Gastroesophageal sphincter (tissue), 3 donors: Measurements from ENCODE around the gene HEXB.

ENCODE experiments used
- EP300 ChIP-seq: sonication (generic); formaldehyde crosslinking; IDR thresholded peaks from one replicate; pipeline ENCODE4 v1.6.1; 2017; ENCODE audit warnings: antibody characterized with exemption, mild to moderate bottlenecking
- POLR2A ChIP-seq, 2 donors: fragments of 450-650 bp; IDR thresholded peaks; one replicate each; pipeline ENCODE4 v1.6.1; 2017; ENCODE audit warnings: antibody characterized with exemption in 2 of 2, mild to moderate bottlenecking in 2 of 2, moderate library complexity in 1 of 2
- POLR2AphosphoS5 ChIP-seq: sonication (generic); formaldehyde crosslinking; IDR thresholded peaks from one replicate; pipeline ENCODE4 v1.6.1; 2017; ENCODE audit warnings: antibody characterized with exemption
- TF ChIP-seq, protein P1 (sequence below), 4 experiments: fragments of 200-600 bp in 2 of 4; fragments of 450-650 bp in 2 of 4; sonication (generic) in 1 of 4; IDR thresholded peaks; one replicate each; pipeline ENCODE4 v1.5.1; 2017 to 2019; ENCODE audit warnings: antibody characterized with exemption in 4 of 4, mild to moderate bottlenecking in 2 of 4, moderate library complexity in 2 of 4

DNA sequence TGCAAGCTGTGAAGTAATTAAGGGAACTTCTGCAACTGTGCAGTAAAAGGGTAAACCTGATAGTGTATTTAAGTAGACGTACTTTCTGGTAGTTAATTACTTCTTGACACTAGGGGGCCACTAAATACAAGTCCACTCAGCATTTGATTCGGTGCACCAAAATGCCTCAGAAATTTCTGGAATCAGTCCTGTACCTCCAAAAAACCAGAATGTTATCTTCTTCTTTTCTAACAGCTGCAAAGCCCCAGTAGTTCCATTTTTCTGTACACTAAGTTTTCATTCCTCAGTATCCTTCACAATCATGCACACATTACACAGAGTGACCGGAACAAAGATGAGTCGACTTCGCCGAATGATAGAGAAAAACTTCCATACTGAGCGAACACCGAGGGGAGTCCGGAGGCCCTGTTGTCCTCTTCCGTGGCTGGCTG is 81.4 kb downstream of the HEXB start:
- TF ChIP-seq, protein P1, sequence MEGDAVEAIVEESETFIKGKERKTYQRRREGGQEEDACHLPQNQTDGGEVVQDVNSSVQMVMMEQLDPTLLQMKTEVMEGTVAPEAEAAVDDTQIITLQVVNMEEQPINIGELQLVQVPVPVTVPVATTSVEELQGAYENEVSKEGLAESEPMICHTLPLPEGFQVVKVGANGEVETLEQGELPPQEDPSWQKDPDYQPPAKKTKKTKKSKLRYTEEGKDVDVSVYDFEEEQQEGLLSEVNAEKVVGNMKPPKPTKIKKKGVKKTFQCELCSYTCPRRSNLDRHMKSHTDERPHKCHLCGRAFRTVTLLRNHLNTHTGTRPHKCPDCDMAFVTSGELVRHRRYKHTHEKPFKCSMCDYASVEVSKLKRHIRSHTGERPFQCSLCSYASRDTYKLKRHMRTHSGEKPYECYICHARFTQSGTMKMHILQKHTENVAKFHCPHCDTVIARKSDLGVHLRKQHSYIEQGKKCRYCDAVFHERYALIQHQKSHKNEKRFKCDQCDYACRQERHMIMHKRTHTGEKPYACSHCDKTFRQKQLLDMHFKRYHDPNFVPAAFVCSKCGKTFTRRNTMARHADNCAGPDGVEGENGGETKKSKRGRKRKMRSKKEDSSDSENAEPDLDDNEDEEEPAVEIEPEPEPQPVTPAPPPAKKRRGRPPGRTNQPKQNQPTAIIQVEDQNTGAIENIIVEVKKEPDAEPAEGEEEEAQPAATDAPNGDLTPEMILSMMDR (IDR thresholded peaks at IDR 0.05): peak; percentile 22 to 48 (median 36)
- TF ChIP-seq POLR2AphosphoS5: no peak
- no peak for TF ChIP-seq EP300
- no peak for TF ChIP-seq POLR2A (IDR thresholded peaks at IDR 0.05)
